ENCODE results near the gene KCTD4. TPM values are rescaled to one million over a fixed set of nuclear protein-coding genes. Genes with fewer than 3 reads are reported as not detected.
"Not testable (repeated sequence)": the region's sequence is repeated elsewhere in the genome, so short reads cannot be mapped to it uniquely, and the experiment has no call there.

The KCTD4 gene
- total RNA-seq: not detected

- Histone ChIP-seq H3K4me3 (ENCODE audit: low read length) (no peak within 1 kb of the TSS), H3K27me3 (ENCODE audit: insufficient read depth, low read length) (no peaks in the 10 kb centered on the region), H3K9me3 (ENCODE audit: low read depth, low read length) (no peaks in the 10 kb centered on the region), H3K4me1 (ENCODE audit: insufficient read depth, low read length) (peaks cover 1% of the 10 kb centered on the region)
Observed at GRCh38 chr13:45200701-45201232, at the start of gene KCTD4. TSS of gene KCTD4 (minus strand) at chr13:45201045. CDS start at chr13:45194567, 6,478 bp downstream.

DNA sequence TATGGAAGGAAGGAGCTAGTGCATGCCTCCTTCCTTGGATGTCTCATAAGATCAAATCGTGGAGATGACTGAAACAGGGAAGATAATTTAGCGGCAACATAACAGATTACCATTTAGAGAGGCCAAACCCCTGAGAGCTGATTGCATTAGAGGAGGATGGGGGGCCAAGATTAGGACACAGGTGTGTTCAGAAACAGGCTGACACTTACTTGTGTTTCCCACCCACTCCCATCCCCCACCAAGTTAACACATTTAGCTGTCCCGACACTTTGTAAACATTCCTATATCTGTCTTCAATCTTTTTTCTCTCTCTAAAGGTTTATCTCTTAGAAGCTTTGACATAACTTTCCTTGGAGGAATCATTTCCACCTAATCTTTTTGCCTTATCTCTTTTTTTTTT lies 48.8 kb upstream of the KCTD4 start:
- no peaks in the 10 kb centered on the region for H3K9me3 ChIP-seq (ENCODE audit: low read depth, low read length)
- H3K4me3 ChIP-seq (ENCODE audit: low read length): no peak overlapping the region
- no peaks in the 10 kb centered on the region for H3K4me1 ChIP-seq (ENCODE audit: insufficient read depth, low read length)
- no peaks in the 10 kb centered on the region for H3K27me3 ChIP-seq (ENCODE audit: insufficient read depth, low read length)

DNA sequence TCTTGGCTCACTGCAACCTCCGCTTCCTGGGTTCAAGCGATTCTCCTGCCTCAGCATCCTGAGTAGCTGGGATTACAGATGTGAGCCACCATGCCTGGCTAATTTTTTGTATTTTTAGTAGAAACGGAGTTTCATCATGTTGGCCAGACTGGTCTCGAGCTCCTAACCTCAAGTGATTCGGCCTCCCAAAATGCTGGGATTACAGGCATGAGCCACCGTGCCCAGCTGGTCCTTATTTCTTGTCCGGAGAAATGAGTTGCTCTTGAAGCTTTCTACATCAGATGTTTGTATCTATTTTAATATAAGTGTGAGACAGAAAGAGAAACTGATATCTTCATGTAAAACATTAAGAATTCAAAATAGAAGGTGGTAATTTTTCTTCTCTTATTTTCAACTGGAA lies 43.9 kb upstream of the KCTD4 start:
- H3K9me3 ChIP-seq (ENCODE audit: low read depth, low read length); H3K4me3 ChIP-seq (ENCODE audit: low read length); H3K27me3 ChIP-seq (ENCODE audit: insufficient read depth, low read length); H3K4me1 ChIP-seq (ENCODE audit: insufficient read depth, low read length): not testable (repeated sequence)

DNA sequence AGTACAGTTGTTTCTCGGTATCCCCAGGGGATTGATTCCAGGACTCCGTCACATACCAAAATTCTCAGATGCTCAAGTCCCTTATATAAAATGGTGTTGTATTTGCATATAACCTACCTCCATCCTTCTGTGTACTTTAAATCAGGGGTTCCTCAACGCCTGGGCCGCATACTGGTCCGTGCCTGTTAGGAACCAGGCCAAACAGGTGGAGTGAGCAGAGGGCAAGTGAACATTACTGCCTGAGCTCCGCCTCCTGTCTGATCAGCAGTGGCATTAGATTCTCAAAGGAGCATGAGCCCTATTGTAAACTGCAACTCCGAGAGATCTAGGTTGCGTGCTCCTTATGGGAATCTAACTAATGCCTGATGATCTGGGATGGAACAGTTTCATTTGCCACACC lies 42.2 kb upstream of the KCTD4 start:
- Histone ChIP-seq H3K27me3 (ENCODE audit: insufficient read depth, low read length) (no peaks in the 10 kb centered on the region), H3K9me3 (ENCODE audit: low read depth, low read length) (no peaks in the 10 kb centered on the region), H3K4me1 (ENCODE audit: insufficient read depth, low read length) (no peaks in the 10 kb centered on the region), H3K4me3 (ENCODE audit: low read length) (no peak overlapping the region)

GRCh38 chr13:45242524-45242923 lies 41.7 kb upstream of the KCTD4 start:
- H3K27me3 ChIP-seq (ENCODE audit: insufficient read depth, low read length): no peaks in the 10 kb centered on the region
- H3K9me3 ChIP-seq (ENCODE audit: low read depth, low read length): no peaks in the 10 kb centered on the region
- no peak overlapping the region for H3K4me3 ChIP-seq (ENCODE audit: low read length)
- no peaks in the 10 kb centered on the region for H3K4me1 ChIP-seq (ENCODE audit: insufficient read depth, low read length)

- Histone ChIP-seq H3K4me1 (ENCODE audit: insufficient read depth, low read length) (no peaks in the 10 kb centered on the region), H3K27me3 (ENCODE audit: insufficient read depth, low read length) (no peaks in the 10 kb centered on the region), H3K4me3 (ENCODE audit: low read length) (no peak overlapping the region), H3K9me3 (ENCODE audit: low read depth, low read length) (no peaks in the 10 kb centered on the region)
Observed at GRCh38 chr13:45242070-45242469, 41.2 kb upstream of the KCTD4 start.

- Histone ChIP-seq H3K4me1 (ENCODE audit: insufficient read depth, low read length) (no peaks in the 10 kb centered on the region), H3K4me3 (ENCODE audit: low read length) (no peak overlapping the region), H3K27me3 (ENCODE audit: insufficient read depth, low read length) (no peaks in the 10 kb centered on the region)
Observed at GRCh38 chr13:45240143-45240542, 39.3 kb upstream of the KCTD4 start.

DNA sequence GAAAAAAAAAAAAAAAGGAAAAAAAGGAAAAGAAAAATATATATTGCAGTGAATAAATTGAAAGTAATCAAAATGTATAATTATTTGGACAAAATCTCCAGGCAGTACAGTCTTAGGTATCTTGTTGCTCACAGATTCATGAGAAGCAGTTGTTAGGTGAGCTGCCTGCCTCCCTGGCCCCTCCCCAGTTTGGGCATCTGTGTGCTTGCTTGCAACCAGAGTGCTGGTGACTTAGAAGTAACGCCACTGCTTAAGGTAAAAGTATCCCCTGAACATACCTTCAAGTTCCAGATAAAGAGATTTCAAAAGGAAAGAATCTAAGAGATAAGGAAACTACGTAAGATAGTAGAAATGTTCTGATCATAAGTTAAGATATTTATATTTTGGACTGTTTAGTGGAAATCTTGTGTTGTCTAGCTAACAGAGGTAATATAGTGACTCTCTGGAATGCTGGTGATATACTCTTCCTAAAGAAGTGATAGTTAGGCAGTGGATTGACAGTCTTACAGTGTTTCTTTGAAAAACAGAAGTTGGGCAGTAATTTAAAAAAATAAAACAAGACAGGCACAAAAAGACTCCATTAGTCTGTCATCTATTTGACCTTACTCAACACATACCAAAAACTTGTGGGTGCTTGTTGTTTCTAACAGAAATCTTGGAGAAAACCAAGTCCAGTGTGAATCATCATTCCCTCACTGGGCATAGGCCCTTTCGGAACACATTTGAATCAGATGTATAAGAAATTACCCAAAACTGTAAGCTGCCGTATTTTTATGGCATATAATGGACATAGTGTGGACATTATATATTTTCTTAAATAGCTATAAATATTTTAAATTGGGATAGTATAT lies 38.3 kb upstream of the KCTD4 start:
- H3K9me3 ChIP-seq (ENCODE audit: low read depth, low read length): no peaks in the 10 kb centered on the region
- no peaks in the 10 kb centered on the region for H3K27me3 ChIP-seq (ENCODE audit: insufficient read depth, low read length)
- no peak overlapping the region for H3K4me3 ChIP-seq (ENCODE audit: low read length)
- H3K4me1 ChIP-seq (ENCODE audit: insufficient read depth, low read length): no peaks in the 10 kb centered on the region

More at GRCh38 chr13:45240143-45240542, 39.3 kb upstream of the KCTD4 start:
- no peaks in the 10 kb centered on the region for H3K9me3 ChIP-seq (ENCODE audit: low read depth, low read length)

DNA sequence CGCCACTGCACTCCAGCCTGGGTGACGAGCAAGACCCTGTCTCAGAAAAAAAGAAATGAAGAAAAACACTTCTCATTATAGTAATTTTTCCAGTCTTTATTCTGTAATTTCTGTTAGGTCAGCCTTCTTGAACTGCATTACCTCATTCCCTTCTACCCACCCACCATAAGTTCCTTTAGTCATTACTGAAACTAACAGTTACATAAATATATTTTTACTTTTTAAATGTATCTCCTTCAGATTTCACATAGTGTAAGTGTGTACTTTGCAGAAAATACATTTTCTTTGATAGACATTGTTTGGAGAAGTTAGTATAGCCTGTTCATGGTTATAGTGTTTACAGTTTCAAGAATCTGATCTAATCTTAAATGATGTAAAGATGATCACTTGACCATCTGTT lies 31.7 kb upstream of the KCTD4 start:
- Histone ChIP-seq H3K27me3 (ENCODE audit: insufficient read depth, low read length) (no peaks in the 10 kb centered on the region), H3K4me1 (ENCODE audit: insufficient read depth, low read length) (no peaks in the 10 kb centered on the region), H3K4me3 (ENCODE audit: low read length) (no peak overlapping the region), H3K9me3 (ENCODE audit: low read depth, low read length) (no peaks in the 10 kb centered on the region)

- no peaks in the 10 kb centered on the region for H3K9me3 ChIP-seq (ENCODE audit: low read depth, low read length)
- H3K27me3 ChIP-seq (ENCODE audit: insufficient read depth, low read length): no peaks in the 10 kb centered on the region
- no peak overlapping the region for H3K4me3 ChIP-seq (ENCODE audit: low read length)
- H3K4me1 ChIP-seq (ENCODE audit: insufficient read depth, low read length): no peaks in the 10 kb centered on the region
Observed at GRCh38 chr13:45231722-45232121, 30.9 kb upstream of the KCTD4 start.

DNA sequence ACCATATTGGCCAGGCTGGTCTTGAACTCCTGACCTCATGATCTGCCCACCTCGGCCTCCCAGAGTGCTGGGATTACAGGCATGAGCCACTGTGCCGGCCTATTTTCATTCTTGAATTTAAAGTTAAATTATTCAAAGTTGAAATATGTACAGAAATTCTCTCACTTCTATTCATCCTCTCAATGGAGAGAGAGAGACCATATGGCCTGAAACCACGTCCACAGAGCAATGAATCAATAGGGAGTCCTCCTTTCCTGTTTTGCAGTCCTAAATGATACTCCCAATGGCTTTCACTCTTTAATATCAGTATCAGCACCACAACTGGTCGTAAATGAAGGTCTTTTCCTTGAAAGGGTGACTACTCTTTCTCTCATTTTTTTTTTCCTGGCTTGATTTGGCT lies 30.5 kb upstream of the KCTD4 start:
- Histone ChIP-seq H3K27me3 (ENCODE audit: insufficient read depth, low read length) (no peaks in the 10 kb centered on the region), H3K9me3 (ENCODE audit: low read depth, low read length) (no peaks in the 10 kb centered on the region), H3K4me3 (ENCODE audit: low read length) (no peak overlapping the region), H3K4me1 (ENCODE audit: insufficient read depth, low read length) (no peaks in the 10 kb centered on the region)

DNA sequence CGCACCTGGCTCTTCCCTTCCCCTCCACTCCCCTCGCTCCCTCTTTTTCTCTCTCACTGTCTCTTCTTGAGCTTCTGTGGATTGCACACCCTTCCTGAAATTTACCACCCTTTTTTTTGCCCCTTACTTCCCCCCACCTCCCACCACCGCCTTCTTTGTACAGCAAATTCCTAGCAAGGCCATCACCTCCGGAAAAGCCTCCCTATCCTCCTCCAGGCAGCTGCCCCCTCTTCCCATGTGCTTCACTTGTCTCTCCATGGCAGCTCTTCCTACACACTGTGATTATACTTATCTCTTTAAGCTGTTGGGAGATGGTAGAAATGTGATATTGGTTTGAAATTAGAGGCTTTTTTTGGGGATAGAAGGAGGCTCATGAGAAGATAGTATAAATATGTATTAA lies 28.3 kb upstream of the KCTD4 start:
- no peaks in the 10 kb centered on the region for H3K4me1 ChIP-seq (ENCODE audit: insufficient read depth, low read length)
- H3K4me3 ChIP-seq (ENCODE audit: low read length): no peak overlapping the region
- no peaks in the 10 kb centered on the region for H3K27me3 ChIP-seq (ENCODE audit: insufficient read depth, low read length)
- H3K9me3 ChIP-seq (ENCODE audit: low read depth, low read length): no peaks in the 10 kb centered on the region

DNA sequence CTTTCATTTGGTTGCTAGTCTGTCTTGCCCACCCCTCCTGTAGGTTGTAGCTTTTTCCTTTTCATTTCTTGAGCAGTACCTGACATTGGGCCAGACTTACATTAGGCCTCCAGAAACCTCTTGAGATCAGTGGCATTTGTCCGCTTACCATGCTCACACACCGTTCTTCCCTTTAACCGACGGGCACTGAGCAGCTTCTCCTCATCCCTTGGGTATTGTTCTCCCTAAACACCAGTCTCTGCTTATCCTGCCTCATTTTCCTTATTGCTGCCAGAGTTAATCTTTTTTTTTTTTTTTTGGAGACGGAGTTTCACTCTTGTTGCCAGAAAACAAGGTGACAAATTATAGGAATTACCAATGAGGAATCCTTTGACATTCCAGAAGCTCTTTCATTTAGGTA lies 27.2 kb upstream of the KCTD4 start:
- Histone ChIP-seq H3K9me3 (ENCODE audit: low read depth, low read length) (no peaks in the 10 kb centered on the region), H3K4me1 (ENCODE audit: insufficient read depth, low read length) (no peaks in the 10 kb centered on the region), H3K27me3 (ENCODE audit: insufficient read depth, low read length) (no peaks in the 10 kb centered on the region), H3K4me3 (ENCODE audit: low read length) (no peak overlapping the region)

DNA sequence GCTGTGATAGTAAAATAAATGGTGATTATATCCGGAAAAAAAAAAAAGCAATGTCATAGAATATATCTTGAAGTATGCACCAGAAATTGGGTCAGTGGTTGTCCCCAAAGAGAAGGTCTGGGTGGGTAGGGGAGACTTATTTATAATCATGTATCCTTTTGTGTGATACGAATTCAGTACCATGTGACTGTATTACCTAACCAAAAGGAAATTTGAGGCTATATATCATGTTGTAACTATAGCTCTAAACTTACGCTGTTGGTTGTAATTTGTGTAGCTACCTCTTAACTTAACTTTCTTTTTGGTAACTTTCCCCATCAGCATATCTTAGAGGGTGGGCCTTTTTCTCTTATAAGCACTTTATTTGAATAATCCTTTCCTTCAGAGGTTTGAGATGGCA lies 25.2 kb upstream of the KCTD4 start:
- Histone ChIP-seq H3K27me3 (ENCODE audit: insufficient read depth, low read length) (no peaks in the 10 kb centered on the region), H3K9me3 (ENCODE audit: low read depth, low read length) (no peaks in the 10 kb centered on the region), H3K4me1 (ENCODE audit: insufficient read depth, low read length) (no peaks in the 10 kb centered on the region), H3K4me3 (ENCODE audit: low read length) (no peak overlapping the region)

- H3K9me3 ChIP-seq (ENCODE audit: low read depth, low read length): no peaks in the 10 kb centered on the region
- H3K27me3 ChIP-seq (ENCODE audit: insufficient read depth, low read length): no peaks in the 10 kb centered on the region
- H3K4me3 ChIP-seq (ENCODE audit: low read length): no peak overlapping the region
- no peaks in the 10 kb centered on the region for H3K4me1 ChIP-seq (ENCODE audit: insufficient read depth, low read length)
Observed at GRCh38 chr13:45225370-45225769, 24.5 kb upstream of the KCTD4 start.

DNA sequence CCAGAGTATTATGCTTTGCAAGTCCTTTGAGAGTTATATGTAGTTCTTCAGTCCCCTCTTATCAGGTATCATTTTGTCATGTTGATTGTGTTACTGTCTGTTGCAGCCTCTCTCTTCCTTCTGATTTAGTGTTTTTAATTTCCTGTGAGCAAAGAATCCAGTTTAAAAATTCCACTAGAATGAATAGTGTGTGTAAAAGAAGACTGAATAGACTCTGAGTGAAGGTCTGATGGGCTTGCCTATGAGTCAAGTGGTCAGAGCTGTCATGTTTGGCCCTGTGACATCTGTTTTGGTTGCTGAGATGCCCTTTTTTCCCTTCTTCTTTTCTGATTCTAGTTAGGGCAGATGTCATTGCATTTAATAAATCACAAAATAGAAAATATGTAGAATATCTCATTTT lies 23.3 kb upstream of the KCTD4 start:
- Histone ChIP-seq H3K4me1 (ENCODE audit: insufficient read depth, low read length) (no peaks in the 10 kb centered on the region), H3K9me3 (ENCODE audit: low read depth, low read length) (no peaks in the 10 kb centered on the region), H3K27me3 (ENCODE audit: insufficient read depth, low read length) (no peaks in the 10 kb centered on the region), H3K4me3 (ENCODE audit: low read length) (no peak overlapping the region)
